Natural killer cell (primary cell): ENCODE data around the gene PREP. TPM values are rescaled to one million over a fixed set of nuclear protein-coding genes. Genes with fewer than 3 reads are reported as not detected.

Experiments used
- ATAC-seq, 3 donors: fragments of 150-1000 bp in 2 of 3; fragments of 200-7000 bp in 1 of 3; cut with Tn5 transposase; 1 replicate in 1 of 3; 2 replicates in 2 of 3; pipeline ENCODE4 v1.10.0; 2021; ENCODE audit warnings: mild to moderate bottlenecking in 2 of 3, moderate library complexity in 2 of 3
- DNase-seq, 2 donors: peaks; one replicate each; pipeline versions ENCODE4 v3.0.0 to v3.0.0-alpha.2; 2013 to 2021; ENCODE audit warnings: mixed read lengths in 1 of 2
- H3K27ac ChIP-seq: one replicate; pipeline ENCODE4 v1.5.1; 2013; ENCODE audit warnings: mild to moderate bottlenecking, low read length
- H3K27me3 ChIP-seq: one replicate; pipeline ENCODE4 v1.6.1; 2013; ENCODE audit warnings: low read length; ENCODE audit not compliant: control insufficient read depth, insufficient read depth
- H3K36me3 ChIP-seq: one replicate; pipeline ENCODE4 v1.6.1; 2013; ENCODE audit warnings: low read length; ENCODE audit not compliant: control insufficient read depth, insufficient read depth
- H3K4me1 ChIP-seq: one replicate; pipeline ENCODE4 v1.6.1; 2013; ENCODE audit warnings: low read length; ENCODE audit not compliant: control insufficient read depth, insufficient read depth
- H3K4me3 ChIP-seq: one replicate; pipeline ENCODE4 v1.5.1; 2013; ENCODE audit warnings: low read length
- H3K9me3 ChIP-seq: one replicate; pipeline ENCODE4 v1.6.1; 2013; ENCODE audit warnings: low read length; ENCODE audit not compliant: control insufficient read depth, insufficient read depth
- H3K27ac Mint-ChIP-seq, 2 donors: one replicate each; pipeline ENCODE4 v1.8.0; 2022; ENCODE audit warnings: mild to moderate bottlenecking in 2 of 2, mixed read lengths in 2 of 2, moderate library complexity in 1 of 2
- H3K27me3 Mint-ChIP-seq, 2 donors: one replicate each; pipeline ENCODE4 v1.8.0; 2022; ENCODE audit warnings: low read depth in 2 of 2, mixed read lengths in 2 of 2
- H3K36me3 Mint-ChIP-seq: one replicate; pipeline ENCODE4 v1.8.0; 2022; ENCODE audit warnings: mixed read lengths
- H3K4me1 Mint-ChIP-seq, 2 donors: one replicate each; pipeline ENCODE4 v1.8.0; 2022; ENCODE audit warnings: mixed read lengths in 2 of 2
- H3K4me3 Mint-ChIP-seq: one replicate; pipeline ENCODE4 v1.8.0; 2022; ENCODE audit warnings: mild to moderate bottlenecking, moderate library complexity, mixed read lengths
- H3K9me3 Mint-ChIP-seq, 2 donors: one replicate each; pipeline ENCODE4 v1.8.0; 2022; ENCODE audit warnings: mixed read lengths in 2 of 2
- WGBS: methylation state at CpG from one replicate; pipeline ENCODE4 v1.1.7; 2013; ENCODE audit warnings: missing lambda C conversion rate; ENCODE audit not compliant: insufficient coverage; 5-methylcytosine and 5-hydroxymethylcytosine counted together
- intact Hi-C: fragments of 100-400 bp; cut with micrococcal nuclease; formaldehyde crosslinking; loops from one replicate; pipeline ENCODE4 v1.14.2; 2022
- total RNA-seq, 4 donors: library from RNA; stranded (reverse); fragments of 120-200 nt in 1 of 4; gene quantifications; one replicate each; pipeline versions ENCODE4 v1.2.3 to v1.2.4, GENCODE V29; 2013 to 2022
- TF ChIP-seq, protein P1 (sequence below): fragments of 200-600 bp; IDR thresholded peaks from one replicate; pipeline ENCODE4 v1.8.0; 2022; ENCODE audit warnings: antibody characterized with exemption

The PREP gene
- total RNA-seq, 3 donors from 2014 or later (not counting 1 experiment from before 2014, with no cell fraction given), result 30.0 to 42.9 (median 37.1) TPM

DNA sequence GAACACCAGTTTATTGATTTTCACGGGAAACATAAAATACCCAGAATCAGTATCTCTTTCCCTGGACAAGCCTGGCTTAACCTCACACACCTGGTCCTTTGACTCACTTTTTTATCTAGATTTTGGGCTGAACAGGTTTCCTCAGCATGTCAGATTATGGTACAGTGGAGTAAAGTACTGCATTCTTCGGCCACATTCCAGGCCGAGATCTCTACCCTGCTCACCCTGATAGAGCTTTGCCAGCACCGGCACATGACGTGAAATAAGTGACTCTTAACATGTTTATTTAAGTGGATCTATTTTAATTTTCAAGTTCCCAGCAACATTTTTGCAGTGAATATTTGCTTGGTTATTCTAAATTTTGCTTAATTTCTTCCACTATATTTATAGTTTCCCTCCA is 144.1 kb downstream of the PREP start:
- no peaks in the 10 kb centered on the region for H3K4me1 ChIP-seq
- H3K9me3 ChIP-seq, result no peaks in the 10 kb centered on the region
- no peaks in the 10 kb centered on the region for H3K4me1 Mint-ChIP-seq
- H3K36me3 Mint-ChIP-seq, result no peaks in the 10 kb centered on the region
- DNase-seq (no peak), ATAC-seq (no peak)
- peaks cover 22 to 33% of the 10 kb centered on the region in 2 donors for H3K27me3 Mint-ChIP-seq
- WGBS, result 70% methylated on average over 5 of the region's 5 CpGs
- H3K4me3 ChIP-seq, result no peak overlapping the region
- no peak overlapping the region for H3K27ac Mint-ChIP-seq
- no peaks in the 10 kb centered on the region for H3K9me3 Mint-ChIP-seq
- intact Hi-C loops, result no loop called here
- no peaks in the 10 kb centered on the region for H3K36me3 ChIP-seq
- H3K4me3 Mint-ChIP-seq, result no peak overlapping the region
- H3K27ac ChIP-seq, result no peak overlapping the region
- TF ChIP-seq, protein P1, sequence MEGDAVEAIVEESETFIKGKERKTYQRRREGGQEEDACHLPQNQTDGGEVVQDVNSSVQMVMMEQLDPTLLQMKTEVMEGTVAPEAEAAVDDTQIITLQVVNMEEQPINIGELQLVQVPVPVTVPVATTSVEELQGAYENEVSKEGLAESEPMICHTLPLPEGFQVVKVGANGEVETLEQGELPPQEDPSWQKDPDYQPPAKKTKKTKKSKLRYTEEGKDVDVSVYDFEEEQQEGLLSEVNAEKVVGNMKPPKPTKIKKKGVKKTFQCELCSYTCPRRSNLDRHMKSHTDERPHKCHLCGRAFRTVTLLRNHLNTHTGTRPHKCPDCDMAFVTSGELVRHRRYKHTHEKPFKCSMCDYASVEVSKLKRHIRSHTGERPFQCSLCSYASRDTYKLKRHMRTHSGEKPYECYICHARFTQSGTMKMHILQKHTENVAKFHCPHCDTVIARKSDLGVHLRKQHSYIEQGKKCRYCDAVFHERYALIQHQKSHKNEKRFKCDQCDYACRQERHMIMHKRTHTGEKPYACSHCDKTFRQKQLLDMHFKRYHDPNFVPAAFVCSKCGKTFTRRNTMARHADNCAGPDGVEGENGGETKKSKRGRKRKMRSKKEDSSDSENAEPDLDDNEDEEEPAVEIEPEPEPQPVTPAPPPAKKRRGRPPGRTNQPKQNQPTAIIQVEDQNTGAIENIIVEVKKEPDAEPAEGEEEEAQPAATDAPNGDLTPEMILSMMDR, result no peak
- no peaks in the 10 kb centered on the region for H3K27me3 ChIP-seq

DNA sequence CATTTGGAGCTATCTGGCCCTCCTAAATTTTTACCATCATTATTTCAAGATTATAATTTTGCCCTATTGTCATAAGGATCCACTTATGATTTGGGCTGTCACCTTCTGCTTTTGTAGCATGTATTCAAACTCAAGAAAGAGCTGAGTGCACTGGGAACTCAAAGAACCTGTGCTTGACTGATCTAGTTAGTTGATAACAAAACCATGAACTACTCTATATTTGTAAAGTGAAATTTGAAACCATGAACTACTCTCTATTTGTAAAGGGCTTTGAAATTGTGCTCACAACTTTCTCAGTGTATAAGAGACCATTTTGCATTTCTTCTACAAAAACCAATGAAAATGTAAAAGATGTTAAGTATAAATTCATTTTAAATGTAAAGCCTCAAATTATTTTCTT is 145.5 kb downstream of the PREP start:
- no peaks in the 10 kb centered on the region for H3K36me3 ChIP-seq
- Mint-ChIP-seq H3K27ac (no peak overlapping the region), H3K9me3 (no peaks in the 10 kb centered on the region), H3K27me3 (peaks cover 19 to 33% of the 10 kb centered on the region in 2 donors), H3K36me3 (no peaks in the 10 kb centered on the region), H3K4me3 (no peak overlapping the region), H3K4me1 (no peaks in the 10 kb centered on the region)
- H3K4me1 ChIP-seq, result no peaks in the 10 kb centered on the region
- TF ChIP-seq, protein P1, result no peak
- H3K9me3 ChIP-seq, result no peaks in the 10 kb centered on the region
- H3K4me3 ChIP-seq, result no peak overlapping the region
- intact Hi-C loops, result no loop called here
- no peak overlapping the region for H3K27ac ChIP-seq
- ATAC-seq (no peak), DNase-seq (no peak)
- no peaks in the 10 kb centered on the region for H3K27me3 ChIP-seq

GRCh38 chr6:105256619-105257018 is 146.3 kb downstream of the PREP start:
- Histone ChIP-seq H3K27me3 (no peaks in the 10 kb centered on the region), H3K4me1 (no peaks in the 10 kb centered on the region), H3K4me3 (no peak overlapping the region), H3K27ac (no peak overlapping the region), H3K36me3 (no peaks in the 10 kb centered on the region), H3K9me3 (no peaks in the 10 kb centered on the region)
- H3K27ac Mint-ChIP-seq, result no peak overlapping the region
- H3K9me3 Mint-ChIP-seq, result no peaks in the 10 kb centered on the region
- H3K36me3 Mint-ChIP-seq, result no peaks in the 10 kb centered on the region
- no peak for ATAC-seq
- DNase-seq, result no peak
- intact Hi-C loops, result no loop called here
- TF ChIP-seq, protein P1, result no peak
- H3K4me3 Mint-ChIP-seq, result no peak overlapping the region
- peaks cover 17 to 27% of the 10 kb centered on the region in 2 donors for H3K27me3 Mint-ChIP-seq
- no peaks in the 10 kb centered on the region for H3K4me1 Mint-ChIP-seq

- no peak overlapping the region for H3K27ac Mint-ChIP-seq
- H3K9me3 Mint-ChIP-seq, result no peaks in the 10 kb centered on the region
- no peaks in the 10 kb centered on the region for H3K4me1 Mint-ChIP-seq
- TF ChIP-seq, protein P1, result no peak
- H3K4me3 ChIP-seq, result no peak overlapping the region
- H3K27ac ChIP-seq, result no peak overlapping the region
- WGBS, result 92% methylated on average over 6 of the region's 6 CpGs
- H3K4me1 ChIP-seq, result no peaks in the 10 kb centered on the region
- intact Hi-C loops, result no loop called here
- no peaks in the 10 kb centered on the region for H3K27me3 ChIP-seq
- no peaks in the 10 kb centered on the region for H3K36me3 ChIP-seq
- DNase-seq (no peak), ATAC-seq (no peak)
- no peaks in the 10 kb centered on the region for H3K9me3 ChIP-seq
- peaks cover 9 to 11% of the 10 kb centered on the region in 2 donors for H3K27me3 Mint-ChIP-seq
- H3K4me3 Mint-ChIP-seq, result no peak overlapping the region
- no peaks in the 10 kb centered on the region for H3K36me3 Mint-ChIP-seq
Measured at GRCh38 chr6:105253787-105254186, 149.1 kb downstream of the PREP start.
